SU-DHL-6 (cell line): ENCODE results near the gene PLB1.

Source experiments
- H2AFZ ChIP-seq: fragments of 200-600 bp; sonication (generic); 2 replicates; pipeline ENCODE4 v1.6.1; 2014; ENCODE audit warnings: low read depth, mild to moderate bottlenecking, moderate library complexity, mixed read lengths, antibody characterized with exemption, low read length; ENCODE audit not compliant: severe bottlenecking
- H3F3A ChIP-seq: fragments of 200-600 bp; shearing (Covaris generic); 2 replicates; pipeline ENCODE4 v1.6.0; 2016; ENCODE audit warnings: antibody characterized with exemption, mild to moderate bottlenecking; ENCODE audit not compliant: insufficient read depth
- H3K27ac ChIP-seq: fragments of 200-600 bp; sonication (generic); 2 replicates; pipeline ENCODE4 v1.5.1; 2016; ENCODE audit warnings: low read depth, mild to moderate bottlenecking, low read length, moderate library complexity, mixed read lengths
- H3K27me3 ChIP-seq: fragments of 200-600 bp; sonication (generic), shearing (Covaris generic); 2 replicates; pipeline ENCODE4 v1.6.0; 2014; ENCODE audit warnings: mild to moderate bottlenecking, low read length
- H3K36me3 ChIP-seq: fragments of 200-600 bp; sonication (generic); 2 replicates; pipeline ENCODE4 v1.6.1; 2014; ENCODE audit warnings: mild to moderate bottlenecking, low read length, mixed read lengths
- H3K4me2 ChIP-seq: fragments of 300-600, 200-600 bp; shearing (Covaris generic), sonication (generic); 2 replicates; pipeline ENCODE4 v1.6.0; 2014; ENCODE audit warnings: low read length, low read depth, mild to moderate bottlenecking; ENCODE audit not compliant: poor library complexity, severe bottlenecking
- H3K4me3 ChIP-seq: fragments of 200-600 bp; sonication (generic); 2 replicates; pipeline ENCODE4 v1.5.1; 2014; ENCODE audit warnings: antibody characterized with exemption, low read length, mild to moderate bottlenecking, mixed read lengths; ENCODE audit not compliant: insufficient read depth, poor library complexity, severe bottlenecking
- H3K79me2 ChIP-seq: fragments of 200-600 bp; sonication (generic); 2 replicates; pipeline ENCODE4 v1.6.1; 2014; ENCODE audit warnings: mild to moderate bottlenecking, low read length, moderate library complexity; ENCODE audit not compliant: insufficient read depth
- H3K9ac ChIP-seq: fragments of 200-600 bp; sonication (generic); 2 replicates; pipeline ENCODE4 v1.7.0; 2014; ENCODE audit warnings: mild to moderate bottlenecking, low read length
- H3K9me2 ChIP-seq: fragments of 200-600 bp; sonication (generic); replicated peaks from 2 replicates; pipeline ENCODE4 v1.6.1; 2014; ENCODE audit warnings: low read length; ENCODE audit not compliant: insufficient read depth
- H3K9me3 ChIP-seq: fragments of 200-600 bp; sonication (generic); 2 replicates; pipeline ENCODE4 v1.6.1; 2014; ENCODE audit warnings: low read length, mixed read lengths; ENCODE audit not compliant: insufficient read depth
- H4K20me1 ChIP-seq: fragments of 200-600 bp; sonication (generic); 2 replicates; pipeline ENCODE4 v1.6.1; 2014; ENCODE audit warnings: low read depth, mild to moderate bottlenecking, antibody characterized with exemption, low read length, moderate library complexity, mixed read lengths
- CTCF ChIP-seq: fragments of 200-600 bp; sonication (generic); IDR thresholded peaks from one replicate; pipeline ENCODE4 v1.5.1; 2017; ENCODE audit warnings: antibody characterized with exemption, mild to moderate bottlenecking, low read length, moderate library complexity; ENCODE audit not compliant: insufficient read depth, poor library complexity, severe bottlenecking
- EZH2phosphoT487 ChIP-seq: fragments of 200-600 bp; sonication (generic), shearing (Covaris generic); conservative IDR thresholded peaks from 2 replicates; pipeline ENCODE4 v1.6.1; 2018; ENCODE audit warnings: mild to moderate bottlenecking, antibody characterized with exemption, low read length, moderate library complexity, mixed read lengths

The PLB1 gene

GRCh38 chr2:28582595-28582994 is 86.7 kb downstream of the PLB1 start:
- Histone ChIP-seq H3K27me3 (no peaks in the 10 kb centered on the region), H3K9me3 (no peaks in the 10 kb centered on the region), H3K9me2 (no peaks in the 10 kb centered on the region), H3K9ac (no peak overlapping the region), H3K4me3 (no peak overlapping the region), H4K20me1 (no peaks in the 10 kb centered on the region), H3K36me3 (no peaks in the 10 kb centered on the region), H3F3A (no peaks in the 10 kb centered on the region), H3K27ac (no peak overlapping the region), H3K79me2 (no peaks in the 10 kb centered on the region), H2AFZ (no peak overlapping the region), H3K4me2 (no peak overlapping the region)
- TF ChIP-seq EZH2phosphoT487 (no peak), CTCF (no peak)

DNA sequence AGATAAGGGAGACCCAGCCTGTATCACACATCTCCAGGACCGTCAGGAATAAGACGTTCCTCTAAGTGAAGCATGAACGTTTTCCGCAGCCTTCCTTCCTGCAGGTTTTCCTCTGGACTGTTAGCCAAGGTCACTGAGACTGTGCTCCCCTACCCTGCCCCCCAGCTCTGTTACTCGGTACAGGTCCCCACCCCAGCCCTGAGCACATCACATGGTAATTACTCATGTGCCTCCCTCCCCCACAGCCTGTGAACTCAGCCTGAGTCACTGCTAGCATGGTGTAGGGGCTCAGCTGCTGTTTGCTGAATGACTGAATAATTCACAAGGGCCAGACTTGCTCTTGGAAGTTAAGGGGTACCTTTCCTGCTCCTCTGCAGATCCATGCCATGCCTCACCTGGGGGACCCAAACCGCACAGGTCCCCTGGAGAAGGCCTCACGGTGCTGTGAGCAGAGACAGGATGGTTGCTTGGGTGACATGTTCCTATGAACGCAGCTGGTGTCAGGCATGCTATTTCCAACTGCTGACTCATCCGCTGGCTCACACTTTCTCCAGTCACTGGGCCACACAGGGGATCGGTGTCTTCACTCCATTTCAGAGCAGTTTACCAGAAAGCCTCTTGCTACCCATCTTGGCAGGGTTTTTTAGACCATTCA is 88.2 kb downstream of the PLB1 start:
- no peaks in the 10 kb centered on the region for H3K79me2 ChIP-seq
- H4K20me1 ChIP-seq: no peaks in the 10 kb centered on the region
- no peaks in the 10 kb centered on the region for H3F3A ChIP-seq
- no peak overlapping the region for H3K9ac ChIP-seq
- no peak overlapping the region for H3K4me3 ChIP-seq
- no peak overlapping the region for H3K27ac ChIP-seq
- no peaks in the 10 kb centered on the region for H3K36me3 ChIP-seq
- H3K9me2 ChIP-seq: no peaks in the 10 kb centered on the region
- H3K9me3 ChIP-seq: no peaks in the 10 kb centered on the region
- no peak overlapping the region for H2AFZ ChIP-seq
- no peak for TF ChIP-seq CTCF
- H3K27me3 ChIP-seq: no peaks in the 10 kb centered on the region
- H3K4me2 ChIP-seq: no peak overlapping the region

GRCh38 chr2:28586867-28587266 is 91.0 kb downstream of the PLB1 start:
- H3K9ac ChIP-seq: no peak overlapping the region
- H3K4me3 ChIP-seq: no peak overlapping the region
- no peaks in the 10 kb centered on the region for H3K9me3 ChIP-seq
- H3K27me3 ChIP-seq: no peaks in the 10 kb centered on the region
- no peaks in the 10 kb centered on the region for H3K36me3 ChIP-seq
- no peaks in the 10 kb centered on the region for H3K79me2 ChIP-seq
- no peaks in the 10 kb centered on the region for H3K9me2 ChIP-seq
- H3K4me2 ChIP-seq: no peak overlapping the region
- no peaks in the 10 kb centered on the region for H4K20me1 ChIP-seq
- H3F3A ChIP-seq: no peaks in the 10 kb centered on the region
- TF ChIP-seq EZH2phosphoT487: no peak
- no peak overlapping the region for H2AFZ ChIP-seq
- no peak overlapping the region for H3K27ac ChIP-seq

- H3K27me3 ChIP-seq: no peaks in the 10 kb centered on the region
- no peak overlapping the region for H3K4me3 ChIP-seq
- H3K9me2 ChIP-seq: no peaks in the 10 kb centered on the region
- TF ChIP-seq EZH2phosphoT487 (no peak), CTCF (no peak)
- no peak overlapping the region for H3K4me2 ChIP-seq
- H2AFZ ChIP-seq: no peak overlapping the region
- no peaks in the 10 kb centered on the region for H3F3A ChIP-seq
- no peaks in the 10 kb centered on the region for H3K9me3 ChIP-seq
- no peak overlapping the region for H3K27ac ChIP-seq
- H4K20me1 ChIP-seq: no peaks in the 10 kb centered on the region
- no peaks in the 10 kb centered on the region for H3K79me2 ChIP-seq
- no peak overlapping the region for H3K9ac ChIP-seq
- H3K36me3 ChIP-seq: no peaks in the 10 kb centered on the region
These were observed 91.8 kb downstream of the PLB1 start for GRCh38 chr2:28587526-28588291.
